ENCODE data around the gene USP5. TPM values are rescaled to one million over a fixed set of nuclear protein-coding genes. Genes with fewer than 3 reads are reported as not detected.

USP5 gene
- total RNA-seq, 1 experiment from 2014 or later = 107 TPM

GRCh38 chr12:6840761-6841515 lies 11.0 kb upstream of the USP5 start, which contains the start of gene GNB3:
Gene GNB3, plus strand, starts transcription at chr12:6840925. Its CDS starts 363 bp downstream, at chr12:6841288.
- no peak within 1 kb of the TSS for H3K4me2 ChIP-seq (ENCODE audit: low read length)
- DNase-seq (no peak), ATAC-seq (no peak)
- no peaks in the 10 kb centered on the region for H3K27me3 ChIP-seq (ENCODE audit: low read length)
- no peaks in the 10 kb centered on the region for H3K79me2 ChIP-seq (ENCODE audit: low read length)
- no peaks in the 10 kb centered on the region for H4K20me1 ChIP-seq (ENCODE audit: low read length)
- H3K4me1 ChIP-seq (ENCODE audit: insufficient read depth, low read length) = no peaks in the 10 kb centered on the region
- H3K9ac ChIP-seq (ENCODE audit: low read length) = no peak within 1 kb of the TSS
- POLR2A ChIA-PET (ENCODE audit: unreplicated experiment) = no interaction called here
- H3F3A ChIP-seq (ENCODE audit: low read length, unreplicated experiment) = no peaks in the 10 kb centered on the region
- no peak for TF ChIP-seq EZH2phosphoT487 (IDR thresholded peaks at IDR 0.05; ENCODE audit: borderline replicate concordance, low read length)
- no peak for TF ChIP-seq CTCF (conservative IDR thresholded peaks at IDR 0.05; ENCODE audit: low read depth, low read length)
- H3K4me3 ChIP-seq (ENCODE audit: low read length) = no peak within 1 kb of the TSS
- intact Hi-C loops (cut with micrococcal nuclease) = no loop called here
- no peak within 1 kb of the TSS for H2AFZ ChIP-seq (ENCODE audit: low read length)
- no peaks in the 10 kb centered on the region for H3K9me2 ChIP-seq (replicated peaks; ENCODE audit: low read length)
- H3K36me3 ChIP-seq (ENCODE audit: low read depth, low read length) = no peaks in the 10 kb centered on the region
- BruUV-seq (replicated peaks) = no TSS peak
- no peak within 1 kb of the TSS for H3K27ac ChIP-seq (ENCODE audit: low read length)
- no peaks in the 10 kb centered on the region for H3K9me3 ChIP-seq (ENCODE audit: low read length)
- CTCF ChIA-PET = no interaction called here

- Histone ChIP-seq H3K4me1 (ENCODE audit: insufficient read depth, low read length) (no peaks in the 10 kb centered on the region), H3K9me3 (ENCODE audit: low read length) (no peaks in the 10 kb centered on the region), H3K27ac (ENCODE audit: low read length) (no peak overlapping the region), H3K9me2 (replicated peaks; ENCODE audit: low read length) (no peaks in the 10 kb centered on the region), H3K9ac (ENCODE audit: low read length) (no peak overlapping the region), H3K27me3 (ENCODE audit: low read length) (no peaks in the 10 kb centered on the region), H4K20me1 (ENCODE audit: low read length) (no peaks in the 10 kb centered on the region), H3F3A (ENCODE audit: low read length, unreplicated experiment) (no peaks in the 10 kb centered on the region), H3K36me3 (ENCODE audit: low read depth, low read length) (no peaks in the 10 kb centered on the region), H3K4me3 (ENCODE audit: low read length) (no peak overlapping the region), H2AFZ (ENCODE audit: low read length) (no peak overlapping the region), H3K79me2 (ENCODE audit: low read length) (no peaks in the 10 kb centered on the region), H3K4me2 (ENCODE audit: low read length) (no peak overlapping the region)
- no TSS peak for BruUV-seq (replicated peaks)
- CTCF ChIA-PET = no interaction called here
- intact Hi-C loops (cut with micrococcal nuclease) = no loop called here
- no peak for DNase-seq
- TF ChIP-seq CTCF (conservative IDR thresholded peaks at IDR 0.05; ENCODE audit: low read depth, low read length) (no peak), EZH2phosphoT487 (IDR thresholded peaks at IDR 0.05; ENCODE audit: borderline replicate concordance, low read length) (no peak), EZH2 (IDR thresholded peaks at IDR 0.05; ENCODE audit: low read length, unreplicated experiment) (no peak)
- POLR2A ChIA-PET (ENCODE audit: unreplicated experiment) = no interaction called here
- no peak for ATAC-seq
These were observed 9.9 kb upstream of the USP5 start for GRCh38 chr12:6842075-6842474.

DNA sequence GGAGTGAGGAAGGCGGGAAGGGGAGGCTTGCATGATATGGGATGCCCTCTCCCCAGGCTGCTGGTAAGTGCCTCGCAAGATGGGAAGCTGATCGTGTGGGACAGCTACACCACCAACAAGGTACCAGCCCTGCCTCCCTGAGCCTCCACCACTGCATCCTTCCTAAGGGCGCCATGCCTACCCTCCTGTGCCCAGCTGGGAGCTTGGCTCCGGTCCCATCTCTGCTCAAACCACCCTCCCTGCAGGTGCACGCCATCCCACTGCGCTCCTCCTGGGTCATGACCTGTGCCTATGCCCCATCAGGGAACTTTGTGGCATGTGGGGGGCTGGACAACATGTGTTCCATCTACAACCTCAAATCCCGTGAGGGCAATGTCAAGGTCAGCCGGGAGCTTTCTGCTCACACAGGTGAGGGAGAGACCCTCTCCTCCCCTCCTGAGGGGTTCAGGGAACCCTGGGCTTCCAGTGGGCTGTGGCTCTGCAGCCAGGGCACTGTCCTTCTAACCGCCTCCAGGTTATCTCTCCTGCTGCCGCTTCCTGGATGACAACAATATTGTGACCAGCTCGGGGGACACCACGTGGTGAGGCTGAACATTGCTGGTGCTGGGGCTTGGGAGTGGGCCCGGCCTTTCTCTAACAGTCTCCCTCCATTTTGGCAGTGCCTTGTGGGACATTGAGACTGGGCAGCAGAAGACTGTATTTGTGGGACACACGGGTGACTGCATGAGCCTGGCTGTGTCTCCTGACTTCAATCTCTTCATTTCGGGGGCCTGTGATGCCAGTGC lies 8.6 kb upstream of the USP5 start:
- H3K4me2 ChIP-seq (ENCODE audit: low read length) = no peak overlapping the region
- no peaks in the 10 kb centered on the region for H3K79me2 ChIP-seq (ENCODE audit: low read length)
- no peak overlapping the region for H2AFZ ChIP-seq (ENCODE audit: low read length)
- H3K27me3 ChIP-seq (ENCODE audit: low read length) = no peaks in the 10 kb centered on the region
- peak; percentile 55; the same call in 1 of the 2 replicates for ATAC-seq
- intact Hi-C loops (cut with micrococcal nuclease) = no loop called here
- no peaks in the 10 kb centered on the region for H3K36me3 ChIP-seq (ENCODE audit: low read depth, low read length)
- no peaks in the 10 kb centered on the region for H3K9me3 ChIP-seq (ENCODE audit: low read length)
- ChIA-PET CTCF (no interaction called here), POLR2A (ENCODE audit: unreplicated experiment) (no interaction called here)
- H4K20me1 ChIP-seq (ENCODE audit: low read length) = no peaks in the 10 kb centered on the region
- H3K9ac ChIP-seq (ENCODE audit: low read length) = no peak overlapping the region
- no peaks in the 10 kb centered on the region for H3F3A ChIP-seq (ENCODE audit: low read length, unreplicated experiment)
- no peak overlapping the region for H3K4me3 ChIP-seq (ENCODE audit: low read length)
- TF ChIP-seq EZH2phosphoT487 (IDR thresholded peaks at IDR 0.05; ENCODE audit: borderline replicate concordance, low read length) (no peak), CTCF (conservative IDR thresholded peaks at IDR 0.05; ENCODE audit: low read depth, low read length) (0 out of 2 replicates have a peak, but pooled peaks have one; percentile 12)
- peak; percentile 22 for DNase-seq
- no peak overlapping the region for H3K27ac ChIP-seq (ENCODE audit: low read length)
- H3K4me1 ChIP-seq (ENCODE audit: insufficient read depth, low read length) = no peaks in the 10 kb centered on the region
- no TSS peak for BruUV-seq (replicated peaks)
- no peaks in the 10 kb centered on the region for H3K9me2 ChIP-seq (replicated peaks; ENCODE audit: low read length)

All from PC-3 (cell line).